H1 (cell line): ENCODE data around the gene FARP2. TPM values are rescaled to one million over a fixed set of nuclear protein-coding genes. Genes with fewer than 3 reads are reported as not detected.
"Not testable (repeated sequence)": the region's sequence is repeated elsewhere in the genome, so short reads cannot be mapped to it uniquely, and the experiment has no call there.

Experiments
- CTCF ChIA-PET: fragments of 300-600 bp; sonication (Branson Sonifier 250); formaldehyde crosslinking; loops from one replicate; lab custom pipeline; 2021; ENCODE audit not compliant: partially characterized antibody; lab: Charles Lee
- POLR2A ChIA-PET: fragments of 300-600 bp; sonication (Branson Sonifier 250); formaldehyde crosslinking; loops from one replicate; lab custom pipeline; 2021; ENCODE audit warnings: inconsistent platforms; ENCODE audit not compliant: partially characterized antibody; lab: Charles Lee
- DNase-seq, 2 experiments: peaks; one replicate each; pipeline versions ENCODE4 v3.0.0 to v3.0.0-alpha.2; 2010 to 2022; ENCODE audit warnings: low spot score in 2 of 2, low read depth in 1 of 2, mixed read lengths in 1 of 2
- FAIRE-seq: peaks from 2 replicates; lab custom pipeline; 2011; peaks lifted over from hg19 to GRCh38; lab: Jason Lieb, UNC
- H2AFZ ChIP-seq: 2 replicates; pipeline ENCODE4 v1.8.1; 2012; ENCODE audit warnings: low read length, inconsistent platforms
- H2AK5ac ChIP-seq: 2 replicates; pipeline ENCODE4 v1.6.1; 2013; ENCODE audit warnings: low read depth, low read length
- H2BK120ac ChIP-seq: replicated peaks from 2 replicates; pipeline ENCODE3; 2013; ENCODE audit warnings: low read depth, low read length, inconsistent platforms
- H2BK12ac ChIP-seq: 2 replicates; pipeline ENCODE4 v1.6.1; 2013; ENCODE audit warnings: low read depth, low read length
- H2BK15ac ChIP-seq: 2 replicates; pipeline ENCODE4 v1.6.1; 2013; ENCODE audit warnings: low read length
- H2BK20ac ChIP-seq: 2 replicates; pipeline ENCODE4 v1.6.1; 2013; ENCODE audit warnings: low read length
- H2BK5ac ChIP-seq: 2 replicates; pipeline ENCODE4 v1.6.1; 2013; ENCODE audit warnings: low read depth, low read length
- H3K14ac ChIP-seq: 2 replicates; pipeline ENCODE4 v1.6.1; 2013; ENCODE audit warnings: inconsistent platforms; ENCODE audit not compliant: insufficient read length
- H3K18ac ChIP-seq: 2 replicates; pipeline ENCODE4 v1.6.1; 2013; ENCODE audit warnings: low read length; ENCODE audit errors: extremely low read depth
- H3K23ac ChIP-seq: 2 replicates; pipeline ENCODE4 v1.6.1; 2013; ENCODE audit warnings: inconsistent platforms; ENCODE audit not compliant: insufficient read length
- H3K23me2 ChIP-seq: 2 replicates; pipeline ENCODE4 v1.6.1; 2013; ENCODE audit warnings: low read depth, low read length
- H3K27ac ChIP-seq: 2 replicates; pipeline ENCODE4 v1.6.1; 2011; ENCODE audit warnings: low read depth, low read length, inconsistent platforms
- H3K27me3 ChIP-seq, 4 experiments: replicated peaks in 1 of 4; 1 replicate in 1 of 4; 2 replicates in 3 of 4; pipeline versions ENCODE4 v1.6.1 to v1.8.1; 2011 to 2013; ENCODE audit warnings: low read length in 3 of 4, mild to moderate bottlenecking in 3 of 4, inconsistent platforms in 2 of 4, mixed read lengths in 2 of 4, moderate library complexity in 1 of 4; ENCODE audit not compliant: control insufficient read depth in 3 of 4, insufficient read depth in 3 of 4; ENCODE audit errors: extremely low read depth in 1 of 4
- H3K36me3 ChIP-seq, 4 experiments: 2 replicates each; pipeline versions ENCODE4 v1.6.1 to v1.8.1; 2011 to 2013; ENCODE audit warnings: mild to moderate bottlenecking in 4 of 4, low read length in 3 of 4, moderate library complexity in 2 of 4, control low read depth in 1 of 4, inconsistent platforms in 1 of 4; ENCODE audit not compliant: insufficient read depth in 4 of 4, control insufficient read depth in 2 of 4
- H3K4ac ChIP-seq: replicated peaks from 2 replicates; pipeline ENCODE3; 2013; ENCODE audit warnings: low read length, low read depth, mixed read lengths, inconsistent platforms; ENCODE audit not compliant: insufficient read length
- H3K4me1 ChIP-seq, 4 experiments: replicated peaks in 1 of 4; 1 replicate in 1 of 4; 2 replicates in 3 of 4; pipeline versions ENCODE4 v1.6.1 to v1.8.1; 2011 to 2013; ENCODE audit warnings: low read length in 3 of 4, inconsistent platforms in 2 of 4, mixed read lengths in 1 of 4; ENCODE audit not compliant: insufficient read depth in 4 of 4, control insufficient read depth in 3 of 4
- H3K4me2 ChIP-seq, 2 experiments: 2 replicates each; pipeline versions ENCODE4 v1.6.1 to v1.8.1; 2011 to 2013; ENCODE audit warnings: low read depth in 2 of 2, low read length in 2 of 2, control low read depth in 1 of 2, inconsistent platforms in 1 of 2, mild to moderate bottlenecking in 1 of 2; ENCODE audit not compliant: insufficient read depth in 1 of 2
- H3K4me3 ChIP-seq, 4 experiments: fragments of 200-600, 300-600 bp in 1 of 4; sonication (generic), shearing (Covaris generic), sonication (Bioruptor Twin) in 1 of 4; 2 replicates each; pipeline versions ENCODE4 v1.5.1 to v1.8.1; 2011 to 2016; ENCODE audit warnings: low read length in 4 of 4, low read depth in 3 of 4, control low read depth in 2 of 4, inconsistent platforms in 2 of 4, mild to moderate bottlenecking in 2 of 4, mixed read lengths in 1 of 4, moderate library complexity in 1 of 4; ENCODE audit not compliant: insufficient read depth in 2 of 4; ENCODE audit errors: extremely low read depth in 1 of 4
- H3K56ac ChIP-seq: replicated peaks from 2 replicates; pipeline ENCODE3; 2013; ENCODE audit warnings: low read depth, mild to moderate bottlenecking, mixed read lengths, low read length, inconsistent platforms; ENCODE audit not compliant: insufficient read length
- H3K79me1 ChIP-seq: 2 replicates; pipeline ENCODE4 v1.6.1; 2013; ENCODE audit warnings: low read depth, low read length, control low read depth
- H3K79me2 ChIP-seq, 2 experiments: 2 replicates each; pipeline versions ENCODE4 v1.6.1 to v1.8.1; 2012 to 2013; ENCODE audit warnings: low read length in 2 of 2, mild to moderate bottlenecking in 2 of 2, inconsistent platforms in 1 of 2; ENCODE audit not compliant: insufficient read depth in 2 of 2, control insufficient read depth in 1 of 2
- H3K9ac ChIP-seq, 4 experiments: replicated peaks in 1 of 4; 1 replicate in 1 of 4; 2 replicates in 3 of 4; pipeline versions ENCODE4 v1.6.1 to v1.8.1; 2011 to 2013; ENCODE audit warnings: low read depth in 3 of 4, low read length in 3 of 4, control low read depth in 2 of 4, mild to moderate bottlenecking in 2 of 4, moderate library complexity in 2 of 4, inconsistent platforms in 1 of 4; ENCODE audit errors: extremely low read depth in 1 of 4
- H3K9me3 ChIP-seq, 2 experiments: 2 replicates each; pipeline versions ENCODE4 v1.6.1 to v1.8.1; 2012 to 2013; ENCODE audit warnings: mild to moderate bottlenecking in 2 of 2, moderate library complexity in 2 of 2, control low read depth in 1 of 2, inconsistent platforms in 1 of 2, low read depth in 1 of 2, low read length in 1 of 2, mixed read lengths in 1 of 2; ENCODE audit not compliant: insufficient read depth in 2 of 2
- H4K20me1 ChIP-seq, 2 experiments: replicated peaks in 1 of 2; 2 replicates each; pipeline versions ENCODE3 to v1.8.1; 2011 to 2013; ENCODE audit warnings: inconsistent platforms in 2 of 2, low read length in 2 of 2, mild to moderate bottlenecking in 1 of 2; ENCODE audit not compliant: insufficient read depth in 2 of 2, control insufficient read depth in 1 of 2
- H4K5ac ChIP-seq: 2 replicates; pipeline ENCODE4 v1.6.1; 2013; ENCODE audit warnings: low read length, low read depth, mixed read lengths, inconsistent platforms; ENCODE audit not compliant: insufficient read length
- H4K8ac ChIP-seq: 2 replicates; pipeline ENCODE4 v1.8.0; 2013; ENCODE audit warnings: mild to moderate bottlenecking, moderate library complexity, low read length, inconsistent platforms; ENCODE audit not compliant: insufficient read depth; ENCODE audit errors: extremely low read depth
- H4K91ac ChIP-seq: replicated peaks from 2 replicates; pipeline ENCODE3; 2013; ENCODE audit warnings: low read length, mixed read lengths, inconsistent platforms; ENCODE audit not compliant: insufficient read length
- WGBS, 2 experiments: shearing (Covaris generic) in 1 of 2; methylation state at CpG; one replicate each; pipeline versions ENCODE4 v1.1.6 to v1.1.7; 2013 to 2015; ENCODE audit warnings: low lambda C conversion rate in 2 of 2, mixed read lengths in 2 of 2, inconsistent platforms in 1 of 2, low coverage in 1 of 2, missing lambda C conversion rate in 1 of 2; ENCODE audit not compliant: insufficient replicate concordance in 2 of 2, insufficient coverage in 1 of 2, insufficient read length in 1 of 2; ENCODE audit errors: extremely low coverage in 1 of 2, missing lambda C conversion rate in 1 of 2; 5-methylcytosine and 5-hydroxymethylcytosine counted together
- polyA plus RNA-seq, 7 experiments: library from polyadenylated mRNA; depleted of rRNA in 3 of 7; stranded (reverse) in 5 of 7; unstranded in 2 of 7; fragments of >200 nt in 5 of 7; fragments of 200-250 nt in 2 of 7; gene quantifications; 1 replicate in 5 of 7; 2 replicates in 1 of 7; 4 replicates in 1 of 7; pipeline versions ENCODE4 v1.2.1 to v1.2.3, GENCODE V29; 2011 to 2013; ENCODE audit warnings: missing spikeins in 2 of 7, mixed read lengths in 2 of 7
- total RNA-seq: library from RNA; stranded (reverse); fragmentation: NEBNext Ultra II Directional; extraction: Animal tissue kit (Norgen Biotek cat#: 25700); gene quantifications from 2 replicates; pipeline ENCODE4 v1.2.1, GENCODE V29; 2021

Gene FARP2
- total and polyA plus RNA-seq, 2 of the 8 experiments (the other 6 are each of a cell fraction or from before 2014, with no cell fraction given): 12.4 to 33.4 TPM

- not testable (repeated sequence) for H2BK5ac ChIP-seq, DNase-seq
- CTCF ChIA-PET: interaction anchor here (0.6 to 3.6 kb wide), 7 partner anchors 21 to 143 kb away, joined by 3 to 13 read pairs (median 3); no protein-coding TSS in a partner anchor
Measured at GRCh38 chr2:241385450-241385849, 29.4 kb downstream of the FARP2 start.

More at GRCh38 chr2:241385450-241385849, 29.4 kb downstream of the FARP2 start:
- H3K23me2 ChIP-seq, H4K8ac ChIP-seq, H2AK5ac ChIP-seq, H2BK12ac ChIP-seq, H4K5ac ChIP-seq, H3K18ac ChIP-seq, H3K4ac ChIP-seq, H2BK20ac ChIP-seq, H3K4me1 ChIP-seq, H3K9me3 ChIP-seq, H3K23ac ChIP-seq, H3K27ac ChIP-seq, FAIRE-seq, POLR2A ChIA-PET, H3K9ac ChIP-seq, H3K36me3 ChIP-seq, H4K20me1 ChIP-seq, H3K4me3 ChIP-seq, H3K56ac ChIP-seq, H3K27me3 ChIP-seq, H3K79me2 ChIP-seq, H2BK120ac ChIP-seq, H4K91ac ChIP-seq, H2BK15ac ChIP-seq, H3K4me2 ChIP-seq, H3K79me1 ChIP-seq, H2AFZ ChIP-seq, H3K14ac ChIP-seq: not testable (repeated sequence)
- 91 to 100% methylated on average over 2 to 7 of the region's 7 CpGs for WGBS, 2 experiments
